NCI-H526 (cell line): ENCODE data around the gene MAEA.
"Not testable (repeated sequence)": the region's sequence is repeated elsewhere in the genome, so short reads cannot be mapped to it uniquely, and the experiment has no call there.

ENCODE experiments used
- DNase-seq, 2 experiments: peaks; one replicate each; lab custom pipeline; 2025; lab: John Stamatoyannopoulos, UW

The MAEA gene

DNA sequence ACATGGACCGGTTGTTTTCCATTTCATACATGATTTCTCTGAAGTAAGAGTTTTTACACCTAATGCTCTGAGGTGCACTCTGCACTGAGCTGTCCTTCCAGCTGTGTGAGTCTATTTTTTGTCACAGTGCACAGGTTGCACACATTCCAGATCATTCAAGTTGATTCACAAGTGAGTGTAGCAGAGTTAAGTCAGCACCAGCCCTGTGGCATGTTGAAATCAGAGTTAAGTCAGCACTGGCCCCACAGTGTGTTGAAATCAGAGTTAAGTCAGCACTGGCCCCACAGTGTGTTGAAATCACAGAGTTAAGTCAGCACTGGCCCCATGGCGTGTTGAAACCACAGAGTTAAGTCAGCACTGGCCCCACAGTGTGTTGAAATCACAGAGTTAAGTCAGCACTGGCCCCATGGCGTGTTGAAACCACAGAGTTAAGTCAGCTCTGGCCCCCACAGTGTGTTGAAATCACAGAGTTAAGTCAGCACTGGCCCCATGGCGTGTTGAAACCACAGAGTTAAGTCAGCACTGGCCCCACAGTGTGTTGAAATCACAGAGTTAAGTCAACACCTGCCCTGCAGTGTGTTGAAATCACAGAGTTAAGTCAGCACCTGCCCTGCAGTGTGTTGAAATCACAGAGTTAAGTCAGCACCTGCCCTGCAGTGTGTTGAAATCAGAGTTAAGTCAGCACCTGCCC, 45.6 kb downstream of the MAEA start:
- DNase-seq: not testable (repeated sequence)

DNA sequence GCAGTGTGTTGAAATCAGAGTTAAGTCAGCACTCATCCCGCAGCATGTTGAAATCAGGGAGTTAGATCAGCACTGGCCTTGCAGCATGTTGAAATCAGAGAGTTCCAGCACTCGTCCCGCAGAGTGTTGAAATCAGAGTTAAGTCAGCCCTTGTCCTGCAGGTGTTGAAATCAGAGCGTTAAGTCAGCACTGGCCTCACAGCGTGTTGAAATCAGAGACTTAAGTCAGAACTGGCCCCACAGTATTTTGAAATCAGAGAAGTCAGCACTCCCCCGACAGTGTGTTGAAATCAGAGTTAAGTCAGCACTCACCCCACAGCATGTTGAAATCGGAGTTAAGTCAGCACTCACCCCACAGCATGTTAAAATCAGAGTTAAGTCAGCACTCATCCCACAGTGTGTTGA, 46.4 kb downstream of the MAEA start:
- no peak for DNase-seq

DNA sequence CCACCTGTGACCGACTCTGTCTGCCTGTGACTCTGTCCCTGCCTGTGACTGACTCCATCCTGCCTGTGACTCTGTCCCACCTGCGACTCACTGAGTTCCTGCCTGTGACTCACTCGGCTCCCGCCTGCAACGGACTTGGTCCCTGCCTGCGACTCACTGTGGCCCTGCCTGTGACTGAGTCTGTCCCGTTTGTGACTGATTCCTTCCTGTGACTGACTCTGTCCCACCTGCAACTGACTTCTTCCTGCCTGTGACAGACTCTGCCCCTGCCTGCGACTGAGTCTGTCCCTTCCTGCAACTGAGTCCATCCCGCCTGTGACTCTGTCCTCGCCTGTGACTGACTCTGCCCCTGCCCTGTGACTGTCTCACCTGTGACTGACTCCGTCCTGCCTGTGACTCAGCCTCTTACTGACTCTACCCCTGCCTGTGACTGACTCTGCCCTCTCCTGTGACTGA, 47.7 kb downstream of the MAEA start:
- DNase-seq: no peak

DNA sequence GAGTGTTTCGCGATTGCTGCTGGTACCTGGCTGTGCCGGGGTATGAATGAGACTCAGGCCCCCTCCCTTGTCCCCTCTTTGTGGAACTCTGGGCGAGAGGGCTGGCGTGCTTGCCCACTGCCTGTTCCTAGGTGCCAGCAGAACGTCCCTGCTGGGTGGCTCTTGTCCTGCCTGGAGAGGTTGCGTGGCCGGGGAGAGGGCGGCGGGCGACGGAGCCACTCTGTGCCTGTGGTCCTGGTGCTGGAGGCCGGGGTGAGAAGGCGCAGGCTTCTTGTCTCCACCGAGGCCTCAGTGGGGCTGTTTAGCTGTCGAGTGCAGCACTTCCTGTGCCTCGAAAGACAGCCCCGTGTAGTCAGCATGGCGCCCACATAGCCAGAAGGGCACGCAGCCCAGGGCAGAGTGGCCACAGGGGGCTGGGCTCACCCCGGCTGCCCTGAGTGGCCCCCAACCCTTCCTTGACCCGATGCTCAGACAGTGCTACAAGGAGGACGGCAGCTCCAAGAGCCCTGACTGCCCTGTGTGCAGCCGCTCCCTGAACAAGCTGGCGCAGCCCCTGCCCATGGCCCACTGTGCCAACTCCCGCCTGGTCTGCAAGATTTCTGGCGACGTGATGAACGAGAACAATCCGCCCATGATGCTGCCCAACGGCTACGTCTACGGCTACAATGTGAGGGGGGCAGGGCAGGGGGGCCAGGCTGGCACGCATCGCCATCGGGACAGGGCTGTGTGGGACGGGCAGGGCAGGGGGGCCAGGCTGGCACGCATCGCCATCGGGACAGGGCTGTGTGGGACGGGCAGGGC, 48.5 kb downstream of the MAEA start:
- no peak for DNase-seq

DNA sequence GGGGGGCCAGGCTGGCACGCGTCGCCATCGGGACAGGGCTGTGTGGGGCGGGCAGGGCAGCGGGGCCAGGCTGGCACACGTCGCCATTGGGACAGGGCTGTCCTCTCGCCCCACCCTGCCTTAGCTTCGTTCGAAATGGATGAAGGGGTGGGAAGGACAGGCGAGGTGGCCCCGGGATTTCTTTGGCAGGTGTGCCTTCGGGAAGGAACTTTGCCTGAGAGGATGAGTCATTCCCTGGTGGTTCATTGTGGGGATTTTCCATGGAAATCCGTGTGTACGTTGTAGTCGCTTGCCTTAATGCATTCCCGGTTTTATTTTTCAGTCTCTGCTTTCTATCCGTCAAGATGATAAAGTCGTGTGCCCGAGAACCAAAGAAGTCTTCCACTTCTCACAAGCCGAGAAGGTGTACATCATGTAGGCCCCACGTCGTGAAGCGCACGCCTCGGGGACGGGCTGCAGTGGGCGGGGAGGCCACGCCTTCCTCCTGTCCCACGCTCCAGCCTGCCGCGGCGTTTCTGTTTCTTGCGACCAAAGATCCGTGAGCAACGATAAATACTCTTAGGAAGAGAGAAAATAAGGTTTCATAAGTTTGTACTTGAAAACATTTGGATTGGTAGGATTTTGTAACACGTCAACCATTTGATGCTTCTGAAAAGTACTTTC, 49.2 kb downstream of the MAEA start:
- DNase-seq: no peak

DNA sequence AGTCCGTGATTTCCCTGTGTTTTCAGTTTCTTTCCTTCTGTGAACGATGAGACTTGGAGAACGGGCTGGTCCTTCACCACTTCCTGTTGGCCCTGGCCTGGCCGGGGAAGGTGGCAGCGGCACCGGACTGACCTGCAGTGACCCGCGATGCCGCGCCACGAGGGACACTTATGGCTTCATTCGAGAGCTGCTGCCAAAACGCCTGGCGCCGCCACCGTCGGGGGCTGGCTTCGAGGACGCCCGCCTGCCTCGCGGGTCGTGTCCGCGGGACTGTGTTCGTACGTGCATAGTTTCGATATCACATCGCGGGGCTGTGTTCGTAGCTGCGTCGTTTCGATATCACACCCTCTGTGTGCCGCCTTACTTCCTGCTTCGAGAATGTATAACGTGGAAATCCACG, 49.8 kb downstream of the MAEA start:
- DNase-seq: no peak

DNA sequence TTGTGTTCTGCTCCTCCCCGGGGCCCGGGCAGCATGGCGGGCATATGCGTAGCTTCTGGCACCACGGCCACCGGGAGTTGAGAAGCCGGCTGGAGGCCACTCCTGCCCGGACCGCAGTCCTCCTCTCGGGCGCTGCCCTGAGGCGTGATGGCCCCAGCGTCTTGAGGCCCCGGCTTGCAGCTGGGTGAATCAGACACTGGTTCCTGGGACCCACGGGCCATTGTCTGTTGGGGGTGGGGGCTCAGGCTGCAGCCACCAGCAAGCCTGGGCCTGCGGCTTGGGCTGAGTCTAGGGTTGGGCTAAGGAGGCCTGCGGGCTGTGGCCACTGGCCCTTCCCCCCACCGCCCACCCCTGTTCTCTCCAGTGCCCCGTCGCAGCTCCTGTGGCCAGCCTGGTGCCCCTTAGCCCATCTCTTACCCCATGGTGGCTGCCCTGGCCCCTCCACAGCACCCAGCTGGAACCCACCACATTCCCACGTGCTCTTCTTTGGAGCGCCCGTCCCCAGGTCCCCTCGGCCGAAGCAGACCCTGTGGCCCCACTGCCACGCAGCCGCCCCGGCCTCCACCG, 50.6 kb downstream of the MAEA start:
- no peak for DNase-seq

DNA sequence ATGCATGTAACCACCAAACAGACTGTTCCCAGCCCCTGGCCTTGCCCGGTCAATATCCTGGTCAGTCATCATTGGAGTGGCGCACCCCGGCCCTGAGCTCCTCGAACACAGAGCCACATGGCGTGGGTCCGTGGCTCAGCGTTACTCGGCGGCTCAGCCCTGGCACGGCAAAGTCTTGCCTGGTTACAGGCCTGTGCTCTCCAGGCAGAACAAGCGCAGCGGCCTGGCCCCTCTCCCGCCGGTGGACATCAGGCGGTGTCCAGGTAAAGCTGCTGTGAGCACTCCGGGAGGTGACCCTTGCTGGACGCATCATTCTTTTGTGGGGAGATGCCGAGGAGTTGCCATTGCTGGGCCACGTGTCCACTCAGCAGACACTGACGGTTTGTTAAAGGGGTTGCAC, 51.2 kb downstream of the MAEA start:
- no peak for DNase-seq

DNA sequence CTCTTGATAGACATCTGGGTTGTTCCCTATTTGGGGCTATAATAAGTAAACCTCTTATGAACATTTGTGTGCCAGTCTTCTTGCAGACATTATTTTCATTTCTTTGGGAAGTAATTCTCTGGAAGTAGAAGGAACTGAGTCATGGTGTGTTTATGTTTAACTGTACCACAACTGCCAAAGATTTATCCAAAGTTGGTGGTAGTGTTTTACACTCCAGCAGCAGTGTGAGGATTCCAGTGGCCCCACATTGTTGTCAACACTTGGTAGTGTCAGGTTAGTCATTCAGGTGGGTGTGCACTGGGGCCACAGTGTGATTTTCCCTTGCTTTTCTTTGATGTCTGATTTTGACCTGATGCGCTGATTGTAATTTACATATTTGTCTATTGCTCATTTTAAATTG, 52.3 kb downstream of the MAEA start:
- no peak for DNase-seq

DNA sequence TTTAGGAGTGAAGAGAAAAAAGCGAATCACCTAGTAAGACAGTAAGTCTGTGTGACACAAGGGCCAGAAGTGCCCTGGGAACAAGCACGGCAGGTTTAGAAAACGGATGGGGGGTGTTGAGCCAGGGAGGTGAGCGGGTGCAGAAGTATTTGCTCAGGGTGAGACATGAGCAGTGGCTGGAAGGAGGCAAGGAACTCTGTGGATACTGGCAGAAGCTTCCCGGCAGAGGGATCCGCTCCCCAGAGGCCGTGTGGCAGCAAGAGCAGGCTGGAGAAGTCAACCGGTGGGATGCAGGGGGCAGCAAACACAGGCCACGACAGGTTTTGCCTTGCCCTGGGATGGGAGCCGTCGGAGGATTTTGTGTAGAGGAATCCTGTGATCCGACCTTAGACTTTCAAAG, 55.0 kb downstream of the MAEA start:
- DNase-seq: peak; percentile 49 to 61

DNA sequence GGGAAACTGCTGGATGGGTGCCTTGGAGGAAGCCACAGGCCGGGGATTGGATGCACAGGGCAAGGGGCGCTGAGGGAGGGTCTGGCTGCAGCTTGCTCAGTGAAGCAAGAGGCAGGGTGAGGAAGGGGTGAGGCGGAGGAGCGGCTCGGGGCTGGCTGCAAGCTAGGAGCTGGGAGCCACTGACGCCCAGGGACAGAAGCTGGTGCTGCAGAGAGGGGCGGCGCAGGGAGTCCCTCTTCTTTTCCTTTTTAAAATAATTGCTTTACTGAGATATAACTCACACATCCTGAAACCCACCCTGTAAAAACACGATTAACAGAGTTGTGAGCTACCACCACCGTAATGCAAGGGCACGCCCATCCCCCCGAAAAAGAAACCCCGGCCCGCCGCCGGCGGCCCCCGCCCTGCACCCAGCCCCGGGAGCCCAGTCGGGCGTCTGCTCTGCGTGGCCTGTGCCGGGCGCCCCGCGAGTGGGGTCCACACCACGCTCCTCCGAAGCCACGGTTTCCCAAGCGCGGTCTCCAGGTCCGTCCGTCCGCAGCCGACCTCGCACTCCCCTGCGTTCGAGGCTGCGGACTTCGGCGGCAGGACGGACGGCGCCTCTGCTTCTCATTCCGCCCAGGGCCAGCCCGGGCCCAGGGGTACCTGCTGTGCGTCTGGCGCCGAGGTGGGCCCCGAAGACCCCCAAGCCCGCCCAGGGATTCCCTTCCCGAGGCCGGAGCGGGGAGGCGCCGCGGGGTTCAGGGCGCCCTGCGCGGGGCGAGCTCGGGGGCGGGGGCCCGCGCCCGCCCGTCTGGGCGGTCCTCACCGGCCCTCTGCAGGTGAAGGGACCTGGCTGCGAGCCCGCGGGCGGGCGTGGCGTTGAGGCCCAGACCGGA, 56.5 kb downstream of the MAEA start:
- DNase-seq: peak; percentile 17 to 65

DNA sequence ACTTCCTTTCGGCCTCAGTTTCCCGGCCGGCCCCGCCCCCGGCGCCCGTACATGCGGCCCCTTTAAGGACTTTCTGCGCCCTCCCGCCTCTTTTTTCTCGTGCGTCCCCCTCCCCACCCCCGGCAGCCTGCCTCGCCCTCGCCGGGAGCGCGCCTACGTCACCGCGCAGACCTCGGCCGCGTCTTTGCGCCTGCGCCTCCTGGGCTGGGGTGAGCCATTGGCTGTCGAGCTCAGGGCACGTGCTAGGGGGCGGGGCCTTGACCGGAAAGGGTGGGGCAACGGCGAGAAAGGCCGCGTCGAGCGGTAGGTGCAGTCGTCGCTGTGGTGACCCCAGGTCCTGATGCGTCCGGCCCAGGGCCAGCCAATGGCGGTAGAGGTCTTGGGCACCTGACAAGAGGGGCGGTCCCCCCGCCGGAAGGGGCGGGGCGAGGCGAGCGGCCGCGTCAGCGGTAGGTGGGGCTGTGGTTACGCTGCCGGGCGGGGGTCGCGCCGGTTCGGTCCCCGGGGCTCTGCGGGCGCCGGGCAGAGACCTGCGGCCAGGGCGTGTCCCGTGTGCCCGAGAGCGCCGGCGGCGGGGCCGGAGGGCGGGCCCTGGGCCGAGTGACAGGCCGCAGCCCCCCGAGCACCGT, 57.2 kb downstream of the MAEA start, which contains the start of gene UVSSA:
UVSSA (plus strand) TSS at position 428 of the 629 bp plus-strand sequence. CDS start 884 bp downstream, outside the sequence.
- peak; percentile 98 to 99 for DNase-seq

DNA sequence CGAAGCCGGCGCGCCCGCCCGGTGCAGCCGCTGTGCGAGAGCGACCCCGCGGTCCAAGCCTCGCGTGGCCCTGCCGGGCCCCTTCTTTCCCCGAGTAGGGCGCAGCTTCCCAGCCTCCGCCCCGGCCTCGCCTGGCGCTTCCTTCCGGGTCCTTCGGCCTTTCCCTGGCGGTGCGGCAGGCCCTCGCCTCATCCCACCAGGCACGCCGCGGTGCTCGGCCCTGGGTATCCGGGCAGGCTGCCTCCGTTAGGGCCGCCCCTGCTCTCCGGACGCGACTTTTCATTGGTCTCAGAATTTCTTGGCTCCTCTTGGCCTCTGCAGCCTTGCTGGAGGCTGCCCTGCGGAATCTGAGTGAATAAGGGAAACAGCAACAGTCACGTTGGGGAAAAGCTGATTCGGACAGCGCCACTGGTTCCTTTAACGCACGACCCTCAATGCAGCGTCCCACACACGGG, 57.7 kb downstream of the MAEA start:
- DNase-seq: peak in 1 of 2 experiments; percentile 80

DNA sequence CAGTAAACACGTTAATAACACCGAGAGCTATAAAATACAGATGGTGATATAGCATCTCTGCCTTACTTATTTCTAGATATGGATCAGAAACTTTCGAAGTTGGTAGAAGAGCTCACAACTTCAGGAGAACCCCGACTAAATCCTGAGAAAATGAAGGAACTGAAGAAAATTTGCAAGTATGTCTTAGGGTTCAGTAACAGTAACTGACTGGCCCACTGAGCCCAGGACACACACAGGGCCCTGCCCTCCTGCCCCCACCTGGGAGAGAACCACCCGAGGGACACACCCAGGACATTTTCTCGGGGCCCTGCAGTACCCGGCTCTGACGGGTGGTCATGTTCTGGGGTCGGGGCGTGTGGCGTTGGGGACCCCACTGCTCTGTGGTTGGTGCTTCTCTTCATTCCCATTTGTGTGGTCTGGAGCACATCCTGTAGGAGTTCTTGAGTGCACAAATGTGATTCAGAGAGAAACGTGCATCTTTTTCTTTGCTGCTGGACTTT, 58.4 kb downstream of the MAEA start:
- DNase-seq: no peak

DNA sequence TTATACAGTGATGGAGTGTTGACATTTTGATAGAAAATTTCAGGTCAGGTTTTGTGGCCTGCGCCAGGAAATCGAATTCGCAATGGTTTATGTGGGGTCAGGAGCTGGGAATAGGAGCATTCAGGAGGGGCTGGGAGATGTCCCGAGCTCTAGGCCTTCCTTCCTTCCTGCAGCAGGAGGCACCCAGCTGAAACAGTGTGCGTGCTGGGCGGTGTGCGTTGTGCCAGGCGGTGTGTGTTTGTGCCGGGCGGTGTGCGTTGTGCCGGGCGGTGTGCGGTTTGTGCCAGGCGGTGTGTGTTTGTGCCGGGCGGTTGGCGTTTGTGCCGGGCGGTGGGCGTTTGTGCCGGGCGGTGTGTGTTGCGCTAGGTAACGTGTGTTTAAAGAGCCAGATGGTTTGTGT, 59.1 kb downstream of the MAEA start:
- no peak for DNase-seq

DNA sequence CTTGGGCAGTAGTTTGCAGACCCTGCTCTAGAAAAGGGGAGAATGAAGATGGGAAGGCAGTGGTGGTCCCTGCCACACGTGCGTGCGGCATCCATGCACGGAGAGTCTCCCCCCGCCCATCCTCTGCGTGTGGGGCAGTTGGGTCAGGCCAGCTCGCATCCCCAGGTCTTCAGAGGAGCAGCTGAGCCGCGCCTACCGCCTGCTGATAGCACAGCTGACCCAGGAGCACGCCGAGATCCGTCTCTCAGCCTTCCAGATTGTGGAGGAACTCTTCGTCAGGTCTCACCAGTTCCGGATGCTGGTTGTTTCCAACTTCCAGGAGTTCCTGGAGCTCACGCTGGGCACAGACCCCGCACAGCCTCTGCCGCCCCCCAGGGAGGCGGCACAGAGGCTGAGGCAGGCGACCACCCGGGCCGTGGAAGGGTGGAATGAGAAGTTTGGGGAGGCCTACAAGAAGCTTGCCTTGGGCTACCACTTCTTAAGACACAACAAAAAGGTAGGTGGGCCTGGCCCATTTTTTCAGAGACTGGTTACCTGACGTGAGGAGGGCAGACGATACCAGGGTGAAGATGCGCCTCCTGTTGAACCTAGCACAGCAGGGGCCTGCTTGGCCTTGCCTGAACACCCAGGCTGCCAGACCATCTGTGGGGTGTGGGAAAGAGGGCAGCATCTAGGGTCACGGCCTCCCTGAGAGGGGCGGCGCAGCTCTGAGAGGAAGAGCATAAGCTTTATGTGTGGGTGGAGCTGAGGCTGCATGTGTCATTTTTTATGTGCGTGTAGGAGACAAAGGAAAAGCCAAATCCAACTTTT, 59.9 kb downstream of the MAEA start:
- no peak for DNase-seq

DNA sequence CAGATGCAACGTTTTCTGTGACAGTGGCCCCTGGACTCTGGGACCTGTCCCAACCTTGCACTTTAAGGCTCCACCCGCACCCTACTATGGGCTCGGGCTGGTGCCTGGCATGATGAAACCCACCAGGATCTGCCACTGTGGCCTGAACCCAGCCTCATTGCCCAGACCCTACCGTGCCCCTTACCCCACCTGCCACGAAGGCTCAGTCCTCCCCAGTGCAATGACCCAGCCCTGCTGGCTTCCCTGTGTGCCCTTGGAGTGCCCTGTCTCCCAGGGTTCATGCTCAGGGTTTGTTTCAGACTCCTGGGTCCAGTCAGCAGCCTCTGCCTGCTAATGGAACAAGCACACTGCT, 60.5 kb downstream of the MAEA start:
- no peak for DNase-seq

DNA sequence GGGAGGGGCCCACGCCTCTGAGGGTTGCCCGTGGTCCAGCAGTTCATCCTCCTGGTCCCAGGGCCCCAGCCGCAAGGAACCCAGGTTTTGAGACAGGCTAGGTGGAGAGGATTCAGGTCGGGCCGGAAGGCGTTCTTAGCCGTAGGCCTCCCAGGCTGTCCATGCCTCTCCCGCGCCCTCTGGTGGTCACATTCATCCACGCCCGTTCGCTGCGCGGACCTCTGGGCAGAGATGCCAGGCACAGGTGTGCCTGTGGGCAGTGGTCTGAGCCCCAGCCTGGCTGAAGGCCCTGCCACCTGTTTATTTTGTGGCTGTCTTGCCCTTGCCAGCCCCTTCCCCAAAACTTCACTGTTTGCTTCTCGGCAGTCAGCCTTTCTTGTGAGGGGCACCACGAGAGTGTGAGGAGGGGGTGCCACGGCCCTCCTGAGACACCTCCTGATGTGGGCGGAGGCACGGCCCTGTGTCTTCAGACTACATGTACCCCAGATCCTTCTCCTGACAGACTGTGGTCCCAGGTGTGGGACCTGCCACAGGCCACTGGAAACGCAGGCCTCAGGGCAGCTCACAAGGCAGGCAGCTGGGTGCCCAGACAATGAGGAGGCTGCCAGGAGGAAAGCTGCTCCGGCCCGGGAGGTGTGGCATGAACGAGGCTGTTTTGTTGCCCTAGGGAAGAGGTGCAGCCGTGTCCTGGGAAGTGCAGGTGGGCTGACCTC, 62.3 kb downstream of the MAEA start:
- peak; percentile 52 to 90 for DNase-seq

DNA sequence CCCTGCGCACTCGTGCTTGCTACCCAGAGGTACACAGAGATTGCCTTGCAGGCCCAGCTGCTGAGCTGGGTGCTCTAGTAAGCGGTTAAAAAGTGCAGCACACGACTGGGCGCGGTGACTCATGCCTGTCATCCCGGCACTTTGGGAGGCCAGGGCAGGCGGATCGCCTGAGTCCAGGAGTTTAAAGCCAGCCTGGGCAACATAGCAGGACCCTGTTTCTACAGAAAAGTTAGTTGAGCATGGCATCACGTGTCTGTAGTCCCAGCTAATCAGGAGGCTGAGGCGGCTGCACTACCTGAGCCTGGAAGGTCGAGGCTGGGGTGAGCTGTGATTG, 62.8 kb downstream of the MAEA start:
- DNase-seq: no peak
